ENCODE measurements around the gene PDE5A. TPM values are rescaled to one million over a fixed set of nuclear protein-coding genes. Genes with fewer than 3 reads are reported as not detected.

PDE5A gene
- total RNA-seq, 4 donors from 2014 or later: 6.1 to 27.1 (median 11.3) TPM

DNA sequence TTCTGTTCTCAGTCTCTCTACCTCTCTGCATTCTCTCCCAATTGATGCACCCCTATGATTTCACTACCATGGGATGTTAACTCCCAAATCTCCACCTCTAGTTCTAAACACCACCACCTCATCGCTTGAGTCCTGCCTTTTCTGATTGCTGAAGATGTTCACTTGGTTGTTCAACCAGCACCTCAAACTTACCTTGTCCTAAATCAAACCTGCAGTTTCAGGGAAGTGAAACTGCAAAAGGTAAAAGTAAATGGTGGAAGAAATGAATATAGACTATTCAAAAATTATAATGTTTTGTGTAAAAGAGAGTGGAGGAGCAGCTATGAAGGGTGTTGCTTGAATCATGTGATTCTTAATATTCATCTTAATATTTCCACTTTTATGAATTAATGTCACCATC is 91.0 kb downstream of the PDE5A start:
- ATAC-seq (ENCODE audit: low FRiP score): no peak
- TF ChIP-seq, protein P1, sequence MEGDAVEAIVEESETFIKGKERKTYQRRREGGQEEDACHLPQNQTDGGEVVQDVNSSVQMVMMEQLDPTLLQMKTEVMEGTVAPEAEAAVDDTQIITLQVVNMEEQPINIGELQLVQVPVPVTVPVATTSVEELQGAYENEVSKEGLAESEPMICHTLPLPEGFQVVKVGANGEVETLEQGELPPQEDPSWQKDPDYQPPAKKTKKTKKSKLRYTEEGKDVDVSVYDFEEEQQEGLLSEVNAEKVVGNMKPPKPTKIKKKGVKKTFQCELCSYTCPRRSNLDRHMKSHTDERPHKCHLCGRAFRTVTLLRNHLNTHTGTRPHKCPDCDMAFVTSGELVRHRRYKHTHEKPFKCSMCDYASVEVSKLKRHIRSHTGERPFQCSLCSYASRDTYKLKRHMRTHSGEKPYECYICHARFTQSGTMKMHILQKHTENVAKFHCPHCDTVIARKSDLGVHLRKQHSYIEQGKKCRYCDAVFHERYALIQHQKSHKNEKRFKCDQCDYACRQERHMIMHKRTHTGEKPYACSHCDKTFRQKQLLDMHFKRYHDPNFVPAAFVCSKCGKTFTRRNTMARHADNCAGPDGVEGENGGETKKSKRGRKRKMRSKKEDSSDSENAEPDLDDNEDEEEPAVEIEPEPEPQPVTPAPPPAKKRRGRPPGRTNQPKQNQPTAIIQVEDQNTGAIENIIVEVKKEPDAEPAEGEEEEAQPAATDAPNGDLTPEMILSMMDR (IDR thresholded peaks at IDR 0.05): no peak
- DNase-seq (ENCODE audit: low spot score): no peak

DNA sequence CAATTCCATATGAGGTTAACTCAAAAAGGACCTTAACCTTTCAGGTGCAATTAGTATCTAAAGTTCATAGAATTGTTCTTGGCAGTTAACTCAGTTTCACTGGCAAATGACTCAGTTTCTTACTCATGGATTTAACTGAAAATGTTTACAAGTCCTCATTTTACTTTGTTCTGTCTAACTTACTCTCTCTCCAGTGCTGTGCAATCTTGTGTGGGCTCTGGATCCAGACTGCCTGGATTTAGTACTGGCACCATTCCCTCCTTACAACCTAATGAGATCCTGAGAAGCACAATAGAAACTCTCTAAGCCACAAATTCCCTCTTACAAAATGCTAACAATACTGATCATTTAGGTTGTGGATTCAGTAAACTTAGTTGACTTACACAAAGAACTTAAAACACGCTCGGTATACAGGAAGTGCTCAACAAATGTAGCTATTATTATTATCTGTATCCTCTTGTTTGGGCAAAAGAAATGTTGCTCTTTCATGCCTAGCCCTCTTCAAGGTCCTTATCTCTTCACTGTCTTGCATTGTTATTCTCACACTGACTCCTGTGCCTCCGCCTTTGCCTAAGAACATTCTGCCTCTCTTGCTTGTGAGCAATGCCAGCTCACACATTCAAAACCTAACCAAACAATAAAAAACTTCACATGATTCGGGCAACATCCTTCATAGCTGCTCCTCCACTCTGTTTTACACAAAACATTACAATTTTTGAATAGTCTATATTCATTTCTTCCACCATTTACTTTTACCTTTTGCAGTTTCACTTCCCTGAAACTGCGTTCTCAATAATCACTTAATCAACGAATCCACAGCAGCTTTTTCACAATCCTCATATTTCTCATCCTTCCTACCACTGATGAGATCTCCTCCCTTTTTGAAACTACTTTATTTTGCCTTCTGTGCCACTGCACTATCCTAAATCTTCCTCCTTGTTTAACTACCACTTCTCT is 91.8 kb downstream of the PDE5A start:
- no peak for DNase-seq (ENCODE audit: low spot score)
- no peak for ATAC-seq (ENCODE audit: low FRiP score)
- TF ChIP-seq, protein P1 (IDR thresholded peaks at IDR 0.05): no peak

DNA sequence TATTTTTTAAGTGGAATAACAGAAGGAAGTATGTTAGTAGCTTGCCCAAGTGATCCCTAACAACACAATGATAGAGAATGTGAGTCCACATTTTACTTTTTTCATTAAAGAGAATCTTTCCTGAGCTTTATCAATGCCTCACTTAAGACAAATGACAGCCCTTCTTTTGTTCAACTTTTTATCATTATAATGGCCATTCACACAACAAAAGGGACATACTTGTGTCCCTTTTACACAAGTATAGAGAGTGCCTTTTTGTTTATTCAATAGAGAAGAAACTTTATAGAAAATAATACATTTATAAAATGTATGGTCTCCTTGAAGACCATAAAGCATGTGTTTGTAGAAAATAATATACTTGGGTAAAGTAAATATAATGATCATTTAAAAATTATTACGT is 96.3 kb downstream of the PDE5A start:
- ATAC-seq (ENCODE audit: low FRiP score): no peak
- DNase-seq (ENCODE audit: low spot score): no peak
- TF ChIP-seq, protein P1 (IDR thresholded peaks at IDR 0.05): no peak

DNA sequence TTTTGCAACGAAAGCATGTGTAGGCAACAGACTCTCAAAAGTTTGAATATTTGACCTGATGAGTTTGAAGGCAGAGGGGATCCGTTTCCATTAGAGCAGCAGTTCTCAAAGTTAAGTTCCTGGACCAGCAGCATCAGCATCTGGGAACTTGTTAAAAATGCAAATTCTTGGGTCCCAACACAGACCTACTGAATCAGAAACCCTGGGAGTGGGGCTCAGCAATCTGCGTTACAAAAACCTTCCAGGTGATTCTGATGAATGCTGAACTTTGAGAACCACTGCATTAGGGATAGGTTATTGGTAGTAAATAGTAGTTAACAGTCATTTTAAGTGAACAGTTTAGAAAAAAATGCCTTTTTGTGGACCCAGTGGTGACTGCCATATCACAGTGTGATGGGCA is 98.8 kb downstream of the PDE5A start:
- TF ChIP-seq, protein P1 (IDR thresholded peaks at IDR 0.05): no peak
- no peak for ATAC-seq (ENCODE audit: low FRiP score)
- no peak for DNase-seq (ENCODE audit: low spot score)

DNA sequence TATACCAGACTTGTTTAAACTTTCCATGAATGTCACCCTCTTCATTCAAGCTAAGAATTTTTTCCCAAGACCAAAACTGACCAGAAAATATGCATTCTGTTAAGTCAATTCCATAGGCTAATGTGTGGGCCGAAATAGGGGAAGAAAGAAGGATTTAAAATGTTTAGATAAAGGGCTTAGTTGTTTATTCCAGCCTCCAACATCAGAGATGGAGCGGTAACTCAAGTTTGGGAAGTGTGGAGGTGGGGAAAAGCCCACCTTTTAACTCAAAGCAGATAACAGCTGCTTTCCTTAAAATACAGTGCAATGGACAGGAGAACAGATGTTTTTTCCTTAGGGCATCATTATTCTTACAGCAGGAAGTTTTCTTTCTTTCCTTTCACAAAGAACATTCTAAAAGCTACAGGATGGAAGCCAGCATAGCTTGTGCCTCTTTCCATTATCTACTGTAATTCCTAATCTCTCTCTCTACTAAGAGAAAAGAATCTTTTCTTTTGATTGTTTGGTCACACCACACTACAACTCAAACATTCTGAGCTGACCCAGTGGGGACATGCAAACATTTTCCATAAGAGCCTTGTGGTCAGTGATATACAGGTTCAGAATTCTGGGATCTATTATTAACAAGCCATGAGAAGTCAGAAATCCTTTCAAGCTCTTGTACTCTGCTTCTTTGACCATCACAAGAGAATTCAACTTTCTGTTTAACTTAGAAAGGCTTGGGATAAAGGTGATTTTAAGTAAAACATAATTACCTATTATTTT is 101.6 kb downstream of the PDE5A start:
- no peak for ATAC-seq (ENCODE audit: low FRiP score)
- DNase-seq (ENCODE audit: low spot score): no peak

DNA sequence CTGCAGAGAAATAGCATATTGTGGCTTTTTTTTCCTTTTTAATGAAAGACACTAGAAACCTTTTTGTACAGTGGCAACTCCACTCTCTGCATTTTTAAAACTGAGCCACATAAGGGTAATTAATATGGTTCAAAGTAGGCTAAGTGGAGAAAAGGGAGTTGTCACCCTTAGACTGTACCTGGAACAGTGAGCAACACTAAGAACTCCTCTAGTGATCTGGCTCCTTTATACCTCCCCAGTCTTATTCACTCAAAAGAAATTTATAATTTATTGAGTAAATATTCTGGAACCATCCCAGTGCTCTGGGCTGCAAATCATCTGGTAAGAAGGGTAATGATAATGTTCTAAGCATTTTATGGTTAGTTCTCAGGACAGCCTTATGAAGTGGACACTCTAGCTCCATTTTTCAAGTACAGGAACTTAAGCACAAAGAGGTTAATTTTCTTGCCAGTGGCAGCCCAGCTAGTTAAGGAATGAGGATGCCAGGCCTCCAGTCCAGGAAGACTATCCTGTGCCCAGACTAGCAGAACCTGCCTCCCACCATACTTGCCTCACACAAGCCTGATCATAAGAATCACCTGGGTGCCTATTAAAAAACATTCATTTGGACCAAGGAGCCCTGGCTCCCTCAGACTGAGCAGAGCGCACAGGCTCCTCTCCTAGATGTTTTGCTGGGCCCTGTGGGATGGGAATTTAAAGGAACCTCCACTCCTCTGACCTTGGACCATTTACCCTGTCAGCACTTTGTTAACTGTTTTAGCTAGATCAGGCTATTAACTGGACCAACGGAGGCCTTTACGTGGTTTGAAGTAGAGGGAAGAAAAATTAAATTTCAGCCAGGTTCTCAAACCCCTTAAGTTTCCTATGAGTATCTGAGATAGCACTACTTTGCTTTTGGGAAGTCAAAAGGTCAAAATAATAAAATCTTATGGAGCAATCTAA is 102.6 kb downstream of the PDE5A start:
- TF ChIP-seq, protein P1 (IDR thresholded peaks at IDR 0.05): no peak
- ATAC-seq (ENCODE audit: low FRiP score) (peak; percentile 82), DNase-seq (ENCODE audit: low spot score) (no peak)

More for the DNA sequence above, 101.6 kb downstream of the PDE5A start:
- TF ChIP-seq, protein P1 (IDR thresholded peaks at IDR 0.05): no peak

All from omental fat pad (tissue), 4 donors.